ENCODE data around the gene CENPL. TPM values are rescaled to one million over a fixed set of nuclear protein-coding genes. Genes with fewer than 3 reads are reported as not detected.
"Not testable (repeated sequence)": the region's sequence is repeated elsewhere in the genome, so short reads cannot be mapped to it uniquely, and the experiment has no call there.

Gene CENPL
- total RNA-seq, 2 experiments from 2014 or later: 30.7 to 34.2 TPM

GRCh38 chr1:173862769-173863223, 38.1 kb upstream of the CENPL start:
- H3K27ac Mint-ChIP-seq: peak overlapping the region; percentile 96
- peak overlapping the region; percentile 100 for H3K4me3 Mint-ChIP-seq
- H3K9me3 Mint-ChIP-seq: no peaks in the 10 kb centered on the region
- H3K27me3 Mint-ChIP-seq: peaks cover 43% of the 10 kb centered on the region
- peak; percentile 19 for DNase-seq
- peaks cover 66% of the 10 kb centered on the region for H3K36me3 Mint-ChIP-seq
- H3K4me1 Mint-ChIP-seq: peaks cover 49% of the 10 kb centered on the region

GRCh38 chr1:173862146-173862768, 37.6 kb upstream of the CENPL start:
- not testable (repeated sequence) for H3K9me3 Mint-ChIP-seq
- Mint-ChIP-seq H3K4me3 (peak overlapping the region; percentile 100), H3K36me3 (peaks cover 66% of the 10 kb centered on the region), H3K27me3 (peaks cover 38% of the 10 kb centered on the region), H3K4me1 (peaks cover 47% of the 10 kb centered on the region), H3K27ac (peak overlapping the region; percentile 96)
- peak; percentile 51 for DNase-seq

- Mint-ChIP-seq H3K9me3 (no peaks in the 10 kb centered on the region), H3K27me3 (peaks cover 32% of the 10 kb centered on the region), H3K36me3 (peaks cover 60% of the 10 kb centered on the region), H3K4me3 (peak overlapping the region; percentile 40), H3K27ac (peak overlapping the region; percentile 96), H3K4me1 (peaks cover 45% of the 10 kb centered on the region)
- peak; percentile 33 for DNase-seq
These were observed 37.1 kb upstream of the CENPL start for GRCh38 chr1:173861731-173862145.

- DNase-seq: no peak
- no peaks in the 10 kb centered on the region for H3K9me3 Mint-ChIP-seq
- H3K4me1 Mint-ChIP-seq: peaks cover 31% of the 10 kb centered on the region
- no peak overlapping the region for H3K4me3 Mint-ChIP-seq
- H3K36me3 Mint-ChIP-seq: peaks cover 56% of the 10 kb centered on the region
- H3K27ac Mint-ChIP-seq: no peak overlapping the region
- H3K27me3 Mint-ChIP-seq: peaks cover 22% of the 10 kb centered on the region
These were observed 35.4 kb upstream of the CENPL start for GRCh38 chr1:173860065-173860464.

- not testable (repeated sequence) for H3K27ac Mint-ChIP-seq, H3K4me3 Mint-ChIP-seq, H3K9me3 Mint-ChIP-seq, DNase-seq
- Mint-ChIP-seq H3K27me3 (peaks cover 21% of the 10 kb centered on the region), H3K4me1 (peaks cover 28% of the 10 kb centered on the region), H3K36me3 (peaks cover 51% of the 10 kb centered on the region)
These were observed 34.9 kb upstream of the CENPL start for GRCh38 chr1:173859547-173859946.

GRCh38 chr1:173857363-173857917, 32.8 kb upstream of the CENPL start:
- Mint-ChIP-seq H3K4me1 (peaks cover 12% of the 10 kb centered on the region), H3K27me3 (peaks cover 7% of the 10 kb centered on the region), H3K36me3 (peaks cover 33% of the 10 kb centered on the region), H3K4me3 (no peak overlapping the region), H3K27ac (peak overlapping the region; percentile 75), H3K9me3 (no peaks in the 10 kb centered on the region)
- no peak for DNase-seq

GRCh38 chr1:173856903-173857302, 32.2 kb upstream of the CENPL start:
- no peak overlapping the region for H3K4me3 Mint-ChIP-seq
- H3K9me3 Mint-ChIP-seq: no peaks in the 10 kb centered on the region
- H3K36me3 Mint-ChIP-seq: peaks cover 34% of the 10 kb centered on the region
- H3K27me3 Mint-ChIP-seq: peaks cover 2% of the 10 kb centered on the region
- peaks cover 7% of the 10 kb centered on the region for H3K4me1 Mint-ChIP-seq
- no peak for DNase-seq
- no peak overlapping the region for H3K27ac Mint-ChIP-seq

- Mint-ChIP-seq H3K36me3 (peaks cover 34% of the 10 kb centered on the region), H3K27me3 (no peaks in the 10 kb centered on the region), H3K4me1 (peaks cover 5% of the 10 kb centered on the region)
These were observed 31.3 kb upstream of the CENPL start for GRCh38 chr1:173856014-173856413.

GRCh38 chr1:173853074-173853473, 28.4 kb upstream of the CENPL start:
- Mint-ChIP-seq H3K9me3 (no peaks in the 10 kb centered on the region), H3K4me3 (no peak overlapping the region), H3K27ac (no peak overlapping the region), H3K4me1 (no peaks in the 10 kb centered on the region), H3K36me3 (peaks cover 31% of the 10 kb centered on the region), H3K27me3 (no peaks in the 10 kb centered on the region)
- DNase-seq: no peak

More at GRCh38 chr1:173856014-173856413, 31.3 kb upstream of the CENPL start:
- no peak overlapping the region for H3K4me3 Mint-ChIP-seq
- no peak overlapping the region for H3K27ac Mint-ChIP-seq
- H3K9me3 Mint-ChIP-seq: no peaks in the 10 kb centered on the region
- DNase-seq: no peak

- H3K27me3 Mint-ChIP-seq: no peaks in the 10 kb centered on the region
- no peak overlapping the region for H3K27ac Mint-ChIP-seq
- peaks cover 29% of the 10 kb centered on the region for H3K36me3 Mint-ChIP-seq
- H3K4me3 Mint-ChIP-seq: no peak overlapping the region
- no peak for DNase-seq
- H3K9me3 Mint-ChIP-seq: no peaks in the 10 kb centered on the region
- H3K4me1 Mint-ChIP-seq: no peaks in the 10 kb centered on the region
These were observed 27.4 kb upstream of the CENPL start for GRCh38 chr1:173852105-173852504.

GRCh38 chr1:173832748-173833147, 8.1 kb upstream of the CENPL start:
- peaks cover 10% of the 10 kb centered on the region for H3K36me3 Mint-ChIP-seq
- no peak overlapping the region for H3K27ac Mint-ChIP-seq
- no peaks in the 10 kb centered on the region for H3K27me3 Mint-ChIP-seq
- H3K9me3 Mint-ChIP-seq: no peaks in the 10 kb centered on the region
- peaks cover 9% of the 10 kb centered on the region for H3K4me1 Mint-ChIP-seq
- no peak for DNase-seq
- no peak overlapping the region for H3K4me3 Mint-ChIP-seq

- Mint-ChIP-seq H3K9me3 (no peaks in the 10 kb centered on the region), H3K27me3 (no peaks in the 10 kb centered on the region), H3K36me3 (peaks cover 23% of the 10 kb centered on the region), H3K4me1 (peaks cover 26% of the 10 kb centered on the region), H3K4me3 (peak overlapping the region; percentile 14), H3K27ac (no peak overlapping the region)
- DNase-seq: no peak
These were observed 2.9 kb upstream of the CENPL start for GRCh38 chr1:173827611-173828010.

- peak overlapping the region; percentile 99 for H3K4me3 Mint-ChIP-seq
- no peaks in the 10 kb centered on the region for H3K27me3 Mint-ChIP-seq
- no peak for DNase-seq
- H3K4me1 Mint-ChIP-seq: peaks cover 39% of the 10 kb centered on the region
- H3K36me3 Mint-ChIP-seq: peaks cover 32% of the 10 kb centered on the region
- H3K9me3 Mint-ChIP-seq: no peaks in the 10 kb centered on the region
- H3K27ac Mint-ChIP-seq: peak overlapping the region; percentile 100
These were observed 835 bp downstream of the CENPL start for GRCh38 chr1:173823781-173824314.

- Mint-ChIP-seq H3K27me3 (no peaks in the 10 kb centered on the region), H3K4me1 (peaks cover 28% of the 10 kb centered on the region), H3K9me3 (no peaks in the 10 kb centered on the region), H3K4me3 (peak overlapping the region; percentile 20), H3K27ac (no peak overlapping the region), H3K36me3 (peaks cover 43% of the 10 kb centered on the region)
- DNase-seq: no peak
These were observed 3.0 kb downstream of the CENPL start for GRCh38 chr1:173821680-173822079.

- Mint-ChIP-seq H3K27me3 (no peaks in the 10 kb centered on the region), H3K36me3 (peaks cover 60% of the 10 kb centered on the region), H3K4me3 (no peak overlapping the region), H3K4me1 (peaks cover 33% of the 10 kb centered on the region), H3K27ac (no peak overlapping the region), H3K9me3 (peaks cover 6% of the 10 kb centered on the region)
- no peak for DNase-seq
These were observed 6.2 kb downstream of the CENPL start for GRCh38 chr1:173818459-173818858.

- H3K27ac Mint-ChIP-seq: not testable (repeated sequence)
These were observed 11.0 kb downstream of the CENPL start for GRCh38 chr1:173813654-173814053.

More at GRCh38 chr1:173813654-173814053, 11.0 kb downstream of the CENPL start:
- H3K4me3 Mint-ChIP-seq, DNase-seq, H3K9me3 Mint-ChIP-seq, H3K27me3 Mint-ChIP-seq: not testable (repeated sequence)
- peaks cover 13% of the 10 kb centered on the region for H3K4me1 Mint-ChIP-seq
- H3K36me3 Mint-ChIP-seq: peaks cover 64% of the 10 kb centered on the region
